Mucosa of descending colon (tissue), 3 donors: Measurements from ENCODE around the gene MTCH1. TPM values are rescaled to one million over a fixed set of nuclear protein-coding genes. Genes with fewer than 3 reads are reported as not detected.

Experiments used
- ATAC-seq: fragments of 200-7000 bp; cut with Tn5 transposase; one replicate; pipeline ENCODE4 v1.9.1; 2020; ENCODE audit warnings: mild to moderate bottlenecking, moderate library complexity
- DNase-seq, 3 donors: peaks; one replicate each; pipeline ENCODE4 v3.0.0-alpha.2; 2020
- H3K36me3 ChIP-seq: fragments of 200-600 bp; one replicate; pipeline ENCODE4 v1.8.0; 2021; ENCODE audit warnings: low read depth, mild to moderate bottlenecking
- H3K4me1 ChIP-seq: fragments of 200-600 bp; one replicate; pipeline ENCODE4 v1.8.0; 2021; ENCODE audit warnings: low read depth, mild to moderate bottlenecking
- H3K4me3 ChIP-seq: fragments of 200-600 bp; one replicate; pipeline ENCODE4 v1.8.0; 2021; ENCODE audit warnings: mild to moderate bottlenecking
- H3K9me3 ChIP-seq: fragments of 200-600 bp; one replicate; pipeline ENCODE4 v1.8.0; 2021; ENCODE audit warnings: mild to moderate bottlenecking
- CTCF ChIP-seq: fragments of 200-600 bp; IDR thresholded peaks from one replicate; pipeline ENCODE4 v1.8.0; 2022; ENCODE audit warnings: antibody characterized with exemption, mild to moderate bottlenecking
- intact Hi-C, 2 donors: fragments of 100-400 bp; cut with DNase I in 1 of 2; cut with micrococcal nuclease in 1 of 2; formaldehyde crosslinking; loops; one replicate each; pipeline versions ENCODE4 v1.11.0 to v1.11.1; 2022; cut with DNase I, micrococcal nuclease
- total RNA-seq, 3 donors: library from RNA; stranded (reverse); fragmentation: NEBNext Ultra II Directional in 2 of 3; extraction: Animal tissue kit (Norgen Biotek cat#: 25700) in 2 of 3; gene quantifications; one replicate each; pipeline versions ENCODE4 v1.2.1 to v1.2.4, GENCODE V29; 2021 to 2023
- donor health status: DM: no; HTN: no; CAD: no; lungs with moderate emphysema.
- donor health status: DM: no; HTN: no; CAD: no.
- donor health status: DM: no; HTN: yes; CAD: no.

Gene MTCH1
- total RNA-seq, 3 donors from 2014 or later: 153 to 186 (median 157) TPM

GRCh38 chr6:36989264-36989663 is 3.3 kb upstream of the MTCH1 start:
- no peak for DNase-seq
- no peaks in the 10 kb centered on the region for H3K36me3 ChIP-seq
- peaks cover 15% of the 10 kb centered on the region for H3K4me1 ChIP-seq
- H3K4me3 ChIP-seq: no peak overlapping the region
- H3K9me3 ChIP-seq: no peaks in the 10 kb centered on the region
- intact Hi-C loops: loop anchor here in 1 of 2 donors (10.0 kb wide), 1 partner anchor 104 kb away; the partner anchor contains the start of gene C6orf89
- no peak for TF ChIP-seq CTCF
- ATAC-seq: no peak

GRCh38 chr6:36986704-36987047 is 680 bp upstream of the MTCH1 start:
- ATAC-seq (peak; percentile 10), DNase-seq (peak in 1 of 3 donors; percentile 24)
- intact Hi-C loops: loop anchor here in 1 of 2 donors (10.0 kb wide), 1 partner anchor 102 kb away; the partner anchor contains the start of gene C6orf89

DNA sequence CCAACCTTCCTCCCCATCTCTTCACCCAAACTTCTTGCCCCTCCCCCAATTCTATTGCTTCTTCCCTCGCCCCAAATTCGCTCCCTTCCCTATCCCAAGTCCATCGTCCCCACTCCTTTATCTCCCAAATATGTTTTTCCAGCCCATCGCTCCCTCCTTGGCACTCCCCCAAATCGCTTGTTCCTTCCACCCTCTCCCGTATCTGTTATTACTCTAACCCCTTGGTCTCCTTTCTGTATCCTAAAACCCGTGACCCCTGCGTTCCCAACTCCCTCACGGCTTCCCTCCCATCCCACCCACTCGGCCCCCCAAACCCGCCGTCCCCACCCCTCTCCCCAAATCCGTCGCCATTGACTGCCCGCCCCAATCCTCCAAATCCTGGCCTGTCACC is 584 bp downstream of the MTCH1 start:
- peak in 1 of 3 donors; percentile 32 for DNase-seq
- Histone ChIP-seq H3K4me3 (peak overlapping the region; percentile 99), H3K4me1 (peaks cover 23% of the 10 kb centered on the region), H3K36me3 (no peaks in the 10 kb centered on the region), H3K9me3 (no peaks in the 10 kb centered on the region)
- intact Hi-C loops: loop anchor here in 1 of 2 donors (10.0 kb wide), 1 partner anchor 101 kb away; the partner anchor contains the start of gene C6orf89
- ATAC-seq: no peak
- no peak for TF ChIP-seq CTCF

More at GRCh38 chr6:36986704-36987047, 680 bp upstream of the MTCH1 start:
- H3K36me3 ChIP-seq: no peaks in the 10 kb centered on the region
- peak overlapping the region; percentile 99 for H3K4me3 ChIP-seq
- TF ChIP-seq CTCF: no peak
- H3K4me1 ChIP-seq: peaks cover 23% of the 10 kb centered on the region
- H3K9me3 ChIP-seq: no peaks in the 10 kb centered on the region

GRCh38 chr6:36984581-36985416 is 1.2 kb downstream of the MTCH1 start:
- Histone ChIP-seq H3K4me3 (peak overlapping the region; percentile 99), H3K4me1 (peaks cover 23% of the 10 kb centered on the region), H3K9me3 (no peaks in the 10 kb centered on the region), H3K36me3 (no peaks in the 10 kb centered on the region)
- TF ChIP-seq CTCF: no peak
- ATAC-seq (no peak), DNase-seq (peak in 1 of 3 donors; percentile 53)
- intact Hi-C loops: loop anchor here in 1 of 2 donors (10.0 kb wide), 1 partner anchor 100 kb away; the partner anchor contains the start of gene C6orf89

GRCh38 chr6:36983538-36983937 is 2.5 kb downstream of the MTCH1 start:
- intact Hi-C loops: loop anchor here in 1 of 2 donors (10.0 kb wide), 1 partner anchor 99 kb away; the partner anchor contains the start of gene C6orf89
- ATAC-seq (no peak), DNase-seq (no peak)
- no peak overlapping the region for H3K4me3 ChIP-seq
- TF ChIP-seq CTCF: no peak
- no peaks in the 10 kb centered on the region for H3K9me3 ChIP-seq
- no peaks in the 10 kb centered on the region for H3K36me3 ChIP-seq
- peaks cover 23% of the 10 kb centered on the region for H3K4me1 ChIP-seq
